Measurements from ENCODE around the gene PPEF1. TPM values are rescaled to one million over a fixed set of nuclear protein-coding genes. Genes with fewer than 3 reads are reported as not detected.

The PPEF1 gene
- total and polyA plus RNA-seq, 2 experiments from 2014 or later: 0.76 TPM; not detected in 1

DNA sequence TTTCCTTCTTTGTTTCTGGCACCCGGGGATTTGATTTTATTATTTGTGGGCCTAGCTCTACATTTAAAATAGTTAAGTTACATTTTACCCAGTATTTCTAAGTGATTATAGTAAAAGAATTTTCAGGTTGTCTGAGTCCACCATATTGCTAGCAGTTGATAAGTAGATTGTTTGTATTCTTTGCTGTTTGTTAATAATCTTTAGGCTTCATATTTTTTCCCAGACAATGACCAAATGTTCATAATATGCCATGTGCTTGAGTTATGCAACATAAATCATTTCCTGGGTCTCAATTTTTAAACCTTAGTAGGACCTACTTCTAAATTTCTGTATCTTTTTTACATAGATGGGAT lies 149.2 kb downstream of the PPEF1 start (continued):
- TF ChIP-seq ZNF462 (CRISPR knock-in tag; IDR thresholded peaks at IDR 0.05) (no peak), JUNB (IDR thresholded peaks at IDR 0.05; ENCODE audit: unreplicated experiment) (no peak), ZNF114 (CRISPR knock-in tag; IDR thresholded peaks at IDR 0.05) (no peak)
- TF ChIP-seq, protein P1, sequence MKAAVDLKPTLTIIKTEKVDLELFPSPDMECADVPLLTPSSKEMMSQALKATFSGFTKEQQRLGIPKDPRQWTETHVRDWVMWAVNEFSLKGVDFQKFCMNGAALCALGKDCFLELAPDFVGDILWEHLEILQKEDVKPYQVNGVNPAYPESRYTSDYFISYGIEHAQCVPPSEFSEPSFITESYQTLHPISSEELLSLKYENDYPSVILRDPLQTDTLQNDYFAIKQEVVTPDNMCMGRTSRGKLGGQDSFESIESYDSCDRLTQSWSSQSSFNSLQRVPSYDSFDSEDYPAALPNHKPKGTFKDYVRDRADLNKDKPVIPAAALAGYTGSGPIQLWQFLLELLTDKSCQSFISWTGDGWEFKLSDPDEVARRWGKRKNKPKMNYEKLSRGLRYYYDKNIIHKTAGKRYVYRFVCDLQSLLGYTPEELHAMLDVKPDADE (IDR thresholded peaks at IDR 0.05): no peak
- TF ChIP-seq, protein P2, sequence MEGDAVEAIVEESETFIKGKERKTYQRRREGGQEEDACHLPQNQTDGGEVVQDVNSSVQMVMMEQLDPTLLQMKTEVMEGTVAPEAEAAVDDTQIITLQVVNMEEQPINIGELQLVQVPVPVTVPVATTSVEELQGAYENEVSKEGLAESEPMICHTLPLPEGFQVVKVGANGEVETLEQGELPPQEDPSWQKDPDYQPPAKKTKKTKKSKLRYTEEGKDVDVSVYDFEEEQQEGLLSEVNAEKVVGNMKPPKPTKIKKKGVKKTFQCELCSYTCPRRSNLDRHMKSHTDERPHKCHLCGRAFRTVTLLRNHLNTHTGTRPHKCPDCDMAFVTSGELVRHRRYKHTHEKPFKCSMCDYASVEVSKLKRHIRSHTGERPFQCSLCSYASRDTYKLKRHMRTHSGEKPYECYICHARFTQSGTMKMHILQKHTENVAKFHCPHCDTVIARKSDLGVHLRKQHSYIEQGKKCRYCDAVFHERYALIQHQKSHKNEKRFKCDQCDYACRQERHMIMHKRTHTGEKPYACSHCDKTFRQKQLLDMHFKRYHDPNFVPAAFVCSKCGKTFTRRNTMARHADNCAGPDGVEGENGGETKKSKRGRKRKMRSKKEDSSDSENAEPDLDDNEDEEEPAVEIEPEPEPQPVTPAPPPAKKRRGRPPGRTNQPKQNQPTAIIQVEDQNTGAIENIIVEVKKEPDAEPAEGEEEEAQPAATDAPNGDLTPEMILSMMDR (conservative IDR thresholded peaks at IDR 0.05; ENCODE audit: low read depth in 2 of 2): no peak

DNA sequence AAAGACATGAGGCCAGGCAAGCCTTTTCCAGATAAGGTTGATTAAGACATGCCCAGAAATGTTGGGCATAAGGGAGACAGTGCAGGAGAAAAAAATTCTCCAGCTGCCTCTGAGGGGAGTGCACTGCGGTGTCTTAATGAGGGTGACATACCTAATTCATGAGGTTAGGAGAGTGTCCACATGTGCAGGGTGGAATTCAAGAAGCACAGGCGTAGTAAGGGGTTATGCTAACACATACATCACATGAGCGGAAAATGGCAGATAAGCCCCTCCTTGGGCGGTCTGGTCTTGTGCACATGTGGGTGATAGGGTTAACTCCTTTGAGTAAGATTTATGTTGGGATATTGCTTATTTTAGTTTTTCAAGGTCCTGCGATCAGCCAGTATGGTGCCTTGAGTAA lies 154.1 kb downstream of the PPEF1 start:
- Histone ChIP-seq H3K9me2 (ENCODE audit: insufficient read depth) (no peaks in the 10 kb centered on the region), H3K79me2 (replicated peaks; ENCODE audit: insufficient read depth) (no peaks in the 10 kb centered on the region), H3K4me3 (no peak overlapping the region), H3K4me2 (no peak overlapping the region), H2AFZ (no peak overlapping the region), H3K27me3 (ENCODE audit: insufficient read depth) (no peaks in the 10 kb centered on the region), H3K27ac (ENCODE audit: low read depth) (no peak overlapping the region), H4K20me1 (replicated peaks; ENCODE audit: insufficient read depth) (no peaks in the 10 kb centered on the region), H3K36me3 (ENCODE audit: insufficient read depth) (no peaks in the 10 kb centered on the region), H3K4me1 (ENCODE audit: insufficient read depth) (no peaks in the 10 kb centered on the region), H3F3A (replicated peaks; ENCODE audit: low read depth) (no peaks in the 10 kb centered on the region)
- Mint-ChIP-seq H3K4me1 (0 out of 3 replicates have a peak, but pooled peaks cover 2% of the 10 kb centered on the region), H3K27ac (no peak overlapping the region), H3K27me3 (ENCODE audit: insufficient read depth, low read depth, poor library complexity) (peaks cover 7% of the 10 kb centered on the region), H3K4me3 (no peak overlapping the region), H3K36me3 (ENCODE audit: low read depth) (peaks cover 4% of the 10 kb centered on the region), H3K9me3 (peaks cover 5% of the 10 kb centered on the region)
- no peak for ATAC-seq
- DNase-seq (ENCODE audit: low spot score): no peak
- TF ChIP-seq STAT1 (IDR thresholded peaks at IDR 0.05; ENCODE audit: unreplicated experiment): no peak
- TF ChIP-seq JUNB (IDR thresholded peaks at IDR 0.05; ENCODE audit: unreplicated experiment): no peak
- TF ChIP-seq POLR2AphosphoS5 (IDR thresholded peaks at IDR 0.05; ENCODE audit: low read depth): no peak
- TF ChIP-seq, protein P2 (conservative IDR thresholded peaks at IDR 0.05; ENCODE audit: low read depth in 2 of 2): no peak
- no peak for TF ChIP-seq CREB1 (CRISPR knock-in tag; IDR thresholded peaks at IDR 0.05; ENCODE audit: low read depth)
- TF ChIP-seq ZNF114 (CRISPR knock-in tag; IDR thresholded peaks at IDR 0.05): no peak

All from GM23338 (cell line).